NCI-H146 (cell line): ENCODE data around the gene GPANK1.

Experiments used
- DNase-seq: peaks from one replicate; lab custom pipeline; 2025; lab: John Stamatoyannopoulos, UW

The GPANK1 gene

DNA sequence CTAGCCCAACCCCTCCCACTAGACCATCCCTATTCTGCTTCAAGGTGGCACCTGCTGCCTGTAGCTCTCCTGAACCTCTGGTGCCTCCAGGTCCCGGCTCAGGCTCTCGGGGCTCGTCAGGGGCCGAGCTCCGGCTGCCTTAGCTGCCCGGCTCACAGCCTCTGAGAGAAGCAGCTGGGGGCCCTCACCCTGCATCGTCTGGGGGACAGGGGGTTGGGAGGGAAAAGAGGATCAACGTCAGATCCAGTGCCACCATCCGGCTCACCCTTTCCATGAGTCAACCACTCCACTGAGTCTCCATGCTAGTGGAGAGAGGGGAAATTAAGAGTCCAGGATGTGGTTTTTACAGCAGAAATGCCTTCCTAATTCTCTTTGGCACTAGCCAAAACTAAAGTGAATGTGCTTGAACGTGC lies 25.3 kb downstream of the GPANK1 start:
- no peak for DNase-seq

DNA sequence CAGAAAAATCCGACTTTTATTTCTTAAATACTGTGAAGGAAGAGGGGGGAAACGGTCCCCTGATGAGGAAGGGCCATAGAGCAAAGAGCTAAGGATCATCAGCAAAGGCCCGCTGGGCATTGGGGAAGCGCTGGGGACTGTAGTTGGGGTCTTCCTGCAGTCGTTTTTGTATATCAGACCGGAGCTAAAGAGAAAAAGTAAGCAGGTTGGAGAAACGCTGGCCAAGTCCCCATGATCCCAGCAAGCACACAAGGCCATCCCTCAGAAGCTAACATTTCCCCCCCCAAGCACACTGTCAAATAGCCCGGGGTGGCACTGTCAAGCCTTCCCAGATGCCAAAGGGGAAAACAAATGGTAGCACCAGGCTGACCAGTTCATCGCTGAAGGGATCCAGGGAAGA lies 25.8 kb downstream of the GPANK1 start:
- no peak for DNase-seq

DNA sequence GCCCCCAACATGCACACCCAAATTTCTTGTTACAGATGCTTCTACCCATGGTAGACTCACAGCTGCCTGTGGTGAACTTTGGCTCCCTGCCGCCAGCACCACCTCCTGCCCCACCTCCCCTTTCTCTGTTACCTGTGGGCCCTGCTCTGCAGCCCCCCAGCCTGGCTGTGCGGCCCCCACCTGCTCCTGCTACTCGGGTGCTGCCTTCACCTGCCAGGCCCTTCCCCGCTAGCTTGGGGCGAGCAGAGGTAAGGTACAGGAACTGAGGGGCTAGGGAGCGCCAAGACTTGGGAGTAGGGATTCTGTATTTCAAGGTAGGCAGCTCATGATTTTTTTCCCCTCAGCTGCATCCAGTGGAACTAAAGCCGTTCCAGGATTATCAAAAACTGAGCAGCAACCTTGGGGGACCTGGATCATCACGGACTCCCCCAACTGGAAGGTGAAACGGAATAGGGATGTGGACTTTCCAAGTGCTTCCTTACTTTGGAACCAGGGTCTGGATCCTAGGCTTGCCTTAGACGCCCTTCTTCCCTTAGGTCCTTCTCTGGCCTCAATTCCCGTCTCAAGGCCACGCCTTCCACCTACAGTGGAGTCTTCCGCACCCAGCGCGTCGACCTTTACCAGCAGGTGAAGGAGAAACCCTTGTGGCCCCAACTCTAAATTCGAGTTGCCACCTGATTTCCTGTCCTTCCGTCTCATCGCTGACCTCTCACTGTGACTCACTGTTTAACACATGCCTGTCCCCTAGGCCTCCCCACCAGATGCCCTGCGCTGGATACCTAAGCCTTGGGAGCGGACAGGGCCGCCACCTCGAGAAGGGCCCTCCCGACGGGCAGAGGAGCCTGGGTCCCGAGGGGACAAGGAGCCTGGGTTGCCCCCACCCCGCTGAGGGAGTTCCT lies 27.9 kb downstream of the GPANK1 start:
- DNase-seq, result no peak

DNA sequence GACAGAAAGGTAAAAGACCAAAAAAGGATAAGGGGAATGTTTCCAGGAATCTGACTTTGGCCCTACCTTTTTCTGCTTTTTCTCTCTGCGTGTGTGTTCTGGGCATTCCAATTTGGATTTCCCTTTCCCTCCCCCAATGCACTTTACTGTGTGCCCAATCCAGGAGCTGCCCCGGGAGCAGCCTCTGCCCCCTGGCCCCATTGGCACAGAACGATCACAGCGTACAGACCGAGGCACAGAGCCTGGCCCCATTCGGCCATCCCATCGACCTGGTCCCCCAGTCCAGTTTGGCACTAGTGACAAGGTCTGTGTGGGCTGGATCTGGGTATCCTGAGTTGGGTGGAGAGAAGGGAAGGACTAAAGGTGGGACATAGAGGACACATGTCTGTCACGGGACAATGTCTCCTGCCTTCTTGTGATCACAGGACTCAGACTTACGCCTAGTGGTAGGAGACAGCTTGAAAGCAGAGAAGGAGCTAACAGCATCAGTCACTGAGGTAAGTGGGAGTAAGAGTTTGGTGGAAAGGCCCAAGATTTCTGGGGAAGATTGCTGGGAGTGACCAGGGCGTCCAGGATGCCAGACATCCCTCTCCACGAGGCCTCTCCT lies 29.7 kb downstream of the GPANK1 start:
- no peak for DNase-seq

DNA sequence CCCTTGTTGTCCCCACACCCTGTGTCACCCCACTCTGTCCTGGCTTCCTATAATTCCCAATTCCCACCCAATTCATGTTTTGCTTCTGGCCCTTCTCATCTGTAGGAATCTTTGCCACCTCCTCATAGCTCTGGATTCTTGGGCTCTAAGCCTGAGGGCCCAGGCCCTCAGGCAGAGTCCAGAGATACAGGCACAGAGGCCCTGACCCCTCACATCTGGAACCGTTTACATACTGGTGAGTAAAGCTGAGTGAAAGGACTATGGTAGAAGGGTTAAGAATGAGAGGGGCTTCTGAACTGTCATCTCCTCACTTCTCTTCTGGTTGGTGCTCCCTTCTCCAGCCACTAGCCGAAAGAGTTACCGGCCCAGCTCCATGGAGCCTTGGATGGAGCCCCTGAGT lies 30.7 kb downstream of the GPANK1 start:
- DNase-seq, result no peak

DNA sequence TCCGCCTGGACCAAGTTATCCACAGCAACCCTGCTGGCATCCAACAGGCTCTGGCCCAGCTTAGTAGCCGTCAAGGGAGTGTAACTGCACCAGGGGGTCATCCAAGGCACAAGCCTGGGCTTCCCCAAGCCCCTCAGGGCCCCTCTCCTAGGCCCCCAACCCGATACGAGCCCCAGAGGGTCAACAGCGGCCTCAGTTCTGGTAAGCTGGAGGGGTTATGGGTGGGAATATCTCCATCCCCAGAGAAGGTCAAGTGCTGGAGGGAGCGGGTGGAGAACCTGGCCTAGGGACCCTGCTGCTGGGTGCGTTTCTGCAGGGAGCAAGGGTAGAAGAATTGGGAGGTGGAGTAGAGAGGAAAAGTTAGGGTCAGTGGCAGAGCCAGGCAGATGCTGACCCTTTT lies 31.4 kb downstream of the GPANK1 start:
- DNase-seq, result no peak

DNA sequence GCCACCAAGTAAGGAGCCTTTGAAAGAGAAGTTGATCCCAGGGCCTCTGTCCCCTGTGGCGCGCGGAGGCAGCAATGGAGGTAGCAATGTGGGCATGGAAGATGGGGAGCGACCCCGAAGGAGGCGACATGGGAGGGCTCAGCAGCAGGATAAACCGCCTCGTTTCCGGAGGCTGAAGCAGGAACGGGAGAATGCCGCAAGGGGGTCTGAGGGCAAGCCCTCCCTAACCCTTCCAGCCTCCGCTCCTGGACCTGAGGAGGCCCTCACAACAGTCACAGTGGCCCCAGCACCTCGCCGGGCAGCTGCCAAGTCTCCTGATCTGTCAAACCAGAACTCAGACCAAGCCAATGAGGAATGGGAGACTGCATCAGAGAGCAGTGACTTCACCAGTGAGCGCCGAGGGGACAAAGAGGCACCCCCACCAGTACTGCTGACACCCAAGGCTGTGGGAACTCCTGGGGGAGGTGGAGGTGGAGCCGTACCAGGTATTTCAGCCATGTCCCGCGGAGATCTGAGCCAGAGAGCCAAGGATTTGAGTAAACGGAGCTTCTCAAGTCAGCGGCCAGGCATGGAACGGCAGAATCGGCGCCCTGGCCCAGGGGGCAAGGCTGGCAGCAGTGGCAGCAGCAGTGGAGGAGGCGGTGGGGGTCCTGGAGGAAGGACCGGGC lies 32.4 kb downstream of the GPANK1 start:
- DNase-seq, result no peak

DNA sequence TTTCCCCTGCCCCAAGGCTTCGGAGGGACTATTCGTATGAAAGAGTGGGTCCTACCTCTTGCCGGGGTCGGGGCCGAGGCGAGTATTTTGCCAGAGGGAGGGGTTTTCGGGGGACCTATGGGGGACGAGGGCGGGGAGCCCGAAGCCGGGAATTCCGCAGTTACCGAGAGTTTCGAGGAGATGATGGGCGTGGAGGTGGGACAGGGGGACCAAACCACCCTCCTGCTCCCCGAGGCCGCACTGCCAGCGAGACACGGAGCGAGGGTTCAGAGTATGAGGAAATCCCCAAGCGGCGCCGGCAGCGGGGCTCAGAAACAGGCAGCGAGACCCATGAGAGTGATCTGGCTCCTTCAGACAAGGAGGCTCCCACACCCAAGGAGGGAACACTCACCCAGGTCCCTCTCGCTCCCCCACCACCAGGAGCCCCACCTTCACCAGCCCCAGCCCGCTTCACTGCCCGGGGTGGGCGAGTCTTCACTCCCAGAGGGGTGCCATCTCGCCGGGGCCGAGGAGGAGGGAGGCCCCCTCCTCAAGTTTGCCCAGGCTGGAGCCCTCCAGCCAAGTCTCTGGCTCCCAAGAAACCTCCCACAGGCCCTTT lies 33.0 kb downstream of the GPANK1 start:
- DNase-seq, result no peak

DNA sequence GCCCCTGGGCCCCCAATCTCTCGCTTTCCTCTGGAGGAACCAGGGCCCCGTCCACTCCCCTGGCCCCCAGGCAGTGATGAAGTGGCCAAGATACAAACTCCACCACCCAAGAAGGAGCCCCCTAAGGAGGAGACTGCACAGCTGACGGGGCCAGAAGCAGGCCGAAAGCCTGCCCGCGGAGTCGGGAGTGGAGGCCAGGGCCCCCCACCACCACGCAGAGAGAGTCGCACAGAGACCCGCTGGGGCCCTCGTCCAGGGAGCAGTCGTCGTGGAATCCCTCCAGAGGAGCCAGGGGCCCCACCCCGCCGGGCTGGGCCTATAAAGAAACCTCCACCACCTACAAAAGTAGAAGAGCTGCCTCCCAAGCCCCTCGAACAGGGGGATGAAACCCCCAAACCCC lies 33.6 kb downstream of the GPANK1 start:
- DNase-seq, result no peak

DNA sequence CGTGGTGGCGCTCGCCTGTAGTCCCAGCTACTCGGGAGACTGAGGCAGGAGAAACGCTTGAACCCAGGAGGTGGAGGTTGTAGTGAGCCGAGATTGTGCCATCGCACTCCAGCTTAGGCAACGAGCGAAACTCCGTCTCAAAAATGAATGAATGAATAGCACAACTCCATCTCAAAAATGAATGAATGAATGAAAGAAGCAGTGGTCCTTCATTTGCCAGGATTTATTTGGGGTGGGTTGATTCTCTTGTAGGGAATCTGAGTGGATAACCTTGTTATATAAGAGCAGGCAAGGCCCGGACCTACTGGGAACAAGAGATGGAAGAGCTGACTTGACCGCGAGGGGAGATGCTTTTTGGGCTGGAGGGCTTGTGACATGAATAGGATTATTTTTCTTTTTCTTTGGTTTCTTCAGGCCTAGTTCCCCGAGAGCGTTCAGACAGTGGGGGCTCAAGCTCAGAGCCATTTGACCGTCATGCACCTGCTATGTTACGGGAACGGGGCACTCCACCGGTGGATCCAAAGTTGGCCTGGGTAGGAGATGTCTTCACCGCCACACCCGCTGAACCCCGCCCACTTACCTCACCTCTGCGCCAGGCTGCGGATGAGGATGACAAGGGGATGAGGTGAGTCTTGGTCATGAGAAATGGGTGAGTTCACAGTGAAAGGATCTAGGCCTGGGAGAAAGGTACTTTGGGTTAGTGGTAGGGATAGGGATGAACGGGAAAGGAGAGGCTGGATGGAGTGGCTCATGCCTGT lies 34.4 kb downstream of the GPANK1 start:
- DNase-seq, result no peak

DNA sequence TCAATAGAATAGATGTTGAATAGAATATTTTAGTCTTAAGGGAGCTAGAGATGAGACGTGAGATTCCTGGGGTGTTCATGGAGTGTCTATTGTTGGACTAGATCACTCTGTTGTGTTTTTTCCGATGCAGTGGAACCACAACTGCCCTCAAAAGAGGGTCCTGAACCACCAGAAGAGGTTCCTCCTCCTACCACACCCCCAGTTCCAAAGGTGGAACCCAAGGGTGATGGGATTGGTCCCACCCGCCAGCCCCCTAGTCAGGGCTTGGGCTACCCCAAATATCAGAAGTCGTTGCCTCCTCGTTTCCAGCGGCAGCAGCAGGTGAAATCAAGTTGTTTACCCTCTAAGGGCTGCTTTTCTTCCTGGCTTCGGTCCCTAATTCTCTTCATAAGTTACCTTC lies 35.8 kb downstream of the GPANK1 start:
- DNase-seq, result no peak

DNA sequence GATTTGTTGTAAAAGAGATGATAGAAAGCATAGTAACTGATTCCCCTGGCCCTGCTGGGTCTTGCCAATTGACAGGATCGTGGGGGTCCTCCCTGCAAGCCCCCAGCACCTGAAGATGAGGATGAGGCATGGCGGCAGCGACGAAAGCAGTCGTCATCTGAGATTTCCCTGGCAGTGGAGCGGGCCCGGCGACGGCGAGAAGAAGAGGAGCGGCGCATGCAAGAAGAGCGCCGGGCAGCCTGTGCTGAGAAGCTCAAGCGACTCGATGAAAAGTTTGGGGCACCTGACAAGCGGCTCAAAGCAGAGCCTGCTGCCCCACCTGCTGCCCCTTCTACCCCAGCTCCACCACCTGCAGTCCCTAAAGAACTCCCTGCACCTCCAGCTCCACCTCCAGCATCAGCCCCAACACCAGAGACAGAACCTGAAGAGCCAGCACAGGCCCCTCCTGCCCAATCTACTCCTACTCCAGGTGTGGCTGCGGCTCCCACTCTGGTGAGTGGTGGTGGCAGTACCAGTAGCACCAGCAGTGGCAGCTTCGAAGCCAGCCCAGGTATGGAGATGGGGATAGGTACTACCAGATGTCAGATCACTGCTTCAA lies 37.0 kb downstream of the GPANK1 start:
- no peak for DNase-seq

DNA sequence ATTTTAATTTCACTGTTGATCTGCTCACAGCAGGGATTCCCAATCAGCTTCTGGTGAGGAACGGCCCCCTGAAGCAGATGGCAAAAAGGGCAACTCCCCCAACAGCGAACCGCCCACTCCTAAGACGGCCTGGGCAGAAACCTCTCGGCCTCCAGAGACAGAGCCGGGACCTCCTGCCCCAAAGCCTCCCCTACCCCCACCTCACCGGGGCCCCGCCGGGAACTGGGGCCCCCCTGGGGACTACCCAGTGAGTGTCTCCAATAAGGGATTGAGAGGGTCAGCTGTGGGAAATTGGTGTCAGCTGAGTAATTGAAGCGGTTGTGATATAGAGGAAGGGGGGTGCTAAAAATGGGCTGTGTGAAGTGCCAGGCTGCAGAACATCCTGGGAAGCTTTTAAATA lies 37.8 kb downstream of the GPANK1 start:
- no peak for DNase-seq

DNA sequence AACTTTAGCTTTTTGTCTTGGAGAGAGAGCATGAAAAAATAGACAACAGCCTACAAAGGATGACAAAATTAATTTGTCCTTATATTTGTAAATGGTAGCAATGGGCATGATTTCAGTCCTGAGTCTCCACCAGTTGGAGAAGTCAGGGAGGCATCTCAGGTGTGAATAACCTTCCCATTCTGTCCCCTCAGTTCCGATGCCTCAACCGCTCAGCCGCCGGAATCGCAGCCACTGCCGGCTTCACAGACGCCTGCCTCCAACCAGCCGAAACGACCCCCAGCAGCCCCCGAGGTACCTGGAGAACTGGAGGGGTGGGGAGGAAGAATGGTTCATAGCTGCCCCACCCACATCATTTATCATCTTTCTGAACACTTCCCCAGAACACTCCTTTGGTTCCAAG lies 40.7 kb downstream of the GPANK1 start:
- no peak for DNase-seq

DNA sequence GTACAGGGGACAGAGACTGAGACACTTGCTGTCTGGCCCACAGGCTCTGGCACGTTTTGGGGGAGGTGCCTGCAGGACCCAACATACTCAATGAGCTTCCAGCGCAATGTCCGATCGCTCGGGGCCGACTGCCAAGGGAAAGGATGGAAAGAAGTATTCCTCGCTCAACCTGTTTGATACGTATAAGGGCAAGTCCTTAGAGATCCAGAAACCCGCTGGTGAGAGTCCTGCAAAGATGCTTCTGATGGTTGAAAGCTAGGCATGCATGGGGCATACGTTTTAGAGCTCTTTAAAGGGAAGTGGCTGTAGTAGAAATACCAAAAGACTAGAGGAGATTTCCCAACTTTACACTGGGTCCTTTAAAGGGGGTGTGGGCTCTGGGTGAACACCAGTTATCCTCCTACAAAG lies 42.1 kb downstream of the GPANK1 start:
- DNase-seq, result no peak

DNA sequence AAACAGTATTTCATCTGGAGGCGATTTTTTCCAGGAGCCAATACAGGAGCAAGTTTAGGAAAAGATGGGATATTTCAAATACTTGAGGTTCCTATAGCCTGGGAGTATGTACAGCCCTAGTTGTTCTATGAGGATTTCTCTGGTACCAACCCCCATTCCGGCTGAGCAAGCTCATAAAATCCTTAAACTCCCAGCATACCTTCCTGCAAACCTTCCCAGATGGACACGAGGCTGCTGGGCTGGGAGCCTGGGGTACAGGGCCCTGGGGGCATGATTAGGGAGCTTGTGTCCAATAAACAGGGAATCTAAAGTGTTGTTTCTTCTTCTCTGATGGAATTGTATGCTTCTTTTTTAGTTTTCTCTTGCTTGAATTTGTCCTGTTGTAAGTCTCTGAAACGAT lies 42.8 kb downstream of the GPANK1 start:
- no peak for DNase-seq

DNA sequence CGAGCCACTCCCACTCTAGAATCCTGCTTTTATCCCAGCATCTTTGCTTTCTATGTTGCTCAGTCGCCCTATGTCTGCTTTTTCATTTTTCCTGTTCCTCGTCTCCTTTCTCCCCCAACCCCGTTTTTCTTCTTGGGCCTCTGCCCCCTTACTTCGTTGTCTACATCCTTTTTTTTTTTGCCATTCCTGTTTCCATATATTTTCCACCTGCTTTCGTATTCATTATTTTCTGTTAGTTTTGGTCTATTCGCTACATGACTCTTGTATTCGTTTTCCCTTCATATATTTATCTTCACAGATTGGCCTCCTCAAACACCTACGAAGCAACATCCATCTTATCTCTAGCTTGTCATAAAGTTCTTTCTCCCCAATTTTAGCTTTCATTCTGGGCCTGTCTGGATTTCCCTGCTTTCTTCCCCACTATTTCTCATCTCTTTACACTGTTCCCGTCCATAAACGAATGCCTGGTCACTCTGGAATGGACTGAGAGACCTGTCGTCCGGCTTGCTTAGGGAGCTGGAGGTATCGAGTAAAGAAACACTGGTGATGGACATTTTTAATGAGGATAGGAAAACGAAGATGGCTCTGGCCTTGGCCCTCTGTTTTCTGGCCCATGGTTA lies 43.4 kb downstream of the GPANK1 start:
- no peak for DNase-seq

DNA sequence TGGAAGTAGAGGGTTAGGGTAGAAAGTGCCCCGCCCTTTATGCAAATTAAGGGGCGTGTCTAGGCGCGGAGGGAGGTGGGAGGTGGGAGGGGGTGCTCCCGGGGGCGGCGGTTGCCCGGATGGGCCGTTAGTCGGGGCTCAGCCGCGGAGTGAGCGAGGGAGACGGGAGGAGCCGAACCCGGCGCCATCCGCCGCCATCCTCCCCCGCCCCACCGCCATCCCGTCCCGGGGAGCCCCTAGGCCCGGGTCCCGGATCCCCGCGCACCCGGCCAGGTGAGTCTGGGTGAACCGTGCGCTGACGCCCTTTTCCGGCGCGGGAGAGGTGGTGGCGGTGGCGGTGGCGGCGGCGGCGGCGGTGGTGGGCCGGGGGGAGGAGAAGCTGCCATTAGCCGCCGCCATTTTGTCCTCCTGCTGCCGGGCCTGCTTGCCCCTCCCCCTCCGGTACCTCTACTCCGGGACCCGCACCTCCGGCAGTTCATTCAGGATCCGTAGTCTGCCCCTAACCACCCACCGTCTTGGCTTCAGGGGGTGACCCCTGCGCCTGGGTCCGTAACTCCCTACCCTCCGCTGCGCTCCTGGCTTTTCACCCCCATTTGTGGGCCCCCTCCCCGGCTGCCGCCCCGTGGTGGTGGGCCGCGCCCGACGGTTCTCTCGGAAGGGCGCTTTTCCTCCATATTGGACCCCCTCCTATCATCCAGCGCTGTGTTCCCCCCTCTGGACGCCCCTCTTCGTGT lies 44.0 kb downstream of the GPANK1 start, which contains the start of gene PRRC2A:
TSS of gene PRRC2A (plus strand) at position 130 of the 734 bp plus-strand sequence. CDS start 2,075 bp downstream, outside the sequence.
- peak; percentile 81 for DNase-seq

DNA sequence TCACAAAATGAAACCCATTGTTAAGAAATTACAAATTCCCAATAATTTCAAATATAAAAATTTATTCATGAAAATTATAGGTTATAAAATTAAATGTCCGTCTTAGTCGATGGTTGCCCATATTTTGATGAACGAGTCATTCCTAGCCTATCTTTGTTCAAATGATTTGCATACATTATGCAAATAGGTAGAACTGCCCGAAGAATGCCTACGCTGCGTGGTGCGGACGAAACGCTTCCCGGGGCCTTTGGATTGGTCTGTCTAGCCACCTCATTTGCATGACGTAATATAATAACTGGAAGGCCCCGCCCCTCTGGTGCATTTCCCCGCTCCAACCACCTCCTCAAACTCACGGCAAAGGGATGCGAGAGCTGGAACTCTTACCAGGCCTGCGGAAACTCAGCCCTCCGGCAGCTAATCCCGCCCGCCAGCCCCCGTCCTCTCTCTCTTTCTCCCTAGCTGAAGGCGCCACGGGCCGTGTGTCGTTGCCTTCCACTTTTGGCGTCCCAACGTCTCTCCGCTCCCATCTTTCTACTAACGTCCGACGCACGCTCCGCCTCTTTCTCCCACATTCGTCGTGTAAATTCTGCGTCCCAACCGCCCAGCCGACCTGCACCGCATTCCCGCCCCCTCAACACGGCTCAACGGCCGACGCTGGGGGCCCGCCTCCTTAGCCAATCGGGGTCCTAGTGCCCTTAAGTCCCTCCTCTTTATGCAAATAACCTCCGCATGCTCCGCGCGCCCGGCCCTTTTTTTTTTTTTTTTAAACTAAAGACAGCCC lies 44.8 kb downstream of the GPANK1 start:
- DNase-seq, result peak; percentile 99
